ENCODE measurements around the gene VPREB3.

VPREB3 gene

GRCh38 chr22:23782252-23782651 lies 28.0 kb upstream of the VPREB3 start:
- DNase-seq, result no peak

- DNase-seq, result no peak
Measured at GRCh38 chr22:23781511-23782183, 27.4 kb upstream of the VPREB3 start.

- DNase-seq, result no peak
Measured at GRCh38 chr22:23781065-23781464, 26.8 kb upstream of the VPREB3 start.

- no peak for DNase-seq
Measured at GRCh38 chr22:23780146-23780748, 26.0 kb upstream of the VPREB3 start.

GRCh38 chr22:23779731-23780130 lies 25.5 kb upstream of the VPREB3 start:
- DNase-seq, result no peak

- DNase-seq, result no peak
Measured at GRCh38 chr22:23779083-23779482, 24.9 kb upstream of the VPREB3 start.

- DNase-seq, result no peak
Measured at GRCh38 chr22:23778577-23778900, 24.3 kb upstream of the VPREB3 start.

- no peak for DNase-seq
Measured at GRCh38 chr22:23777776-23778576, 23.8 kb upstream of the VPREB3 start.

- no peak for DNase-seq
Measured at GRCh38 chr22:23775779-23776375, 21.7 kb upstream of the VPREB3 start.

GRCh38 chr22:23774922-23775436 lies 20.8 kb upstream of the VPREB3 start:
- no peak for DNase-seq

- no peak for DNase-seq
Measured at GRCh38 chr22:23774114-23774921, 20.1 kb upstream of the VPREB3 start.

GRCh38 chr22:23773483-23774113 lies 19.4 kb upstream of the VPREB3 start:
- no peak for DNase-seq

- no peak for DNase-seq
Measured at GRCh38 chr22:23772649-23773473, 18.6 kb upstream of the VPREB3 start, which contains the start of gene MMP11. Gene MMP11, plus strand, starts transcription at chr22:23772849. Its CDS starts 22 bp downstream, at chr22:23772871.

- no peak for DNase-seq
Measured at GRCh38 chr22:23772315-23772648, 18.1 kb upstream of the VPREB3 start.

GRCh38 chr22:23769321-23769965 lies 15.2 kb upstream of the VPREB3 start:
- no peak for DNase-seq

- DNase-seq, result peak; percentile 50
Measured at GRCh38 chr22:23767673-23768548, 13.7 kb upstream of the VPREB3 start, which contains the start of gene CHCHD10. Gene CHCHD10, minus strand, starts transcription at chr22:23767972. Its CDS starts 98 bp downstream, at chr22:23767874.

GRCh38 chr22:23767303-23767672 lies 13.1 kb upstream of the VPREB3 start:
- DNase-seq, result no peak

GRCh38 chr22:23764899-23765881 lies 11.0 kb upstream of the VPREB3 start:
- DNase-seq, result no peak

Data from NCI-H2227 treated with DMSO at 0.1 percent for 48 hours (cell line).